ENCODE measurements around the gene PLA2G4E.

PLA2G4E gene

GRCh38 chr15:41932511-41933289 lies 88.1 kb downstream of the PLA2G4E start:
- DNase-seq, result no peak

GRCh38 chr15:41932101-41932500 lies 88.7 kb downstream of the PLA2G4E start:
- no peak for DNase-seq
